IPS-20b (cell line): Measurements from ENCODE around the gene PANX2.

ENCODE experiments used
- H3K27ac ChIP-seq: one replicate; pipeline ENCODE4 v1.5.1; 2013; ENCODE audit warnings: low read length
- H3K27me3 ChIP-seq: 2 replicates; pipeline ENCODE4 v1.6.1; 2013; ENCODE audit warnings: mild to moderate bottlenecking, low read length, inconsistent platforms; ENCODE audit not compliant: insufficient read depth
- H3K36me3 ChIP-seq: 2 replicates; pipeline ENCODE4 v1.6.1; 2013; ENCODE audit warnings: low read depth, mild to moderate bottlenecking, inconsistent platforms, low read length, moderate library complexity; ENCODE audit not compliant: insufficient read depth
- H3K4me1 ChIP-seq: 2 replicates; pipeline ENCODE4 v1.6.1; 2013; ENCODE audit warnings: mild to moderate bottlenecking, control low read depth, inconsistent platforms, low read length, moderate library complexity; ENCODE audit not compliant: insufficient read depth
- H3K4me3 ChIP-seq: 2 replicates; pipeline ENCODE4 v1.5.1; 2013; ENCODE audit warnings: mild to moderate bottlenecking, low read length, inconsistent platforms
- H3K9ac ChIP-seq: 2 replicates; pipeline ENCODE4 v1.6.1; 2013; ENCODE audit warnings: low read depth, mild to moderate bottlenecking, inconsistent platforms, low read length, moderate library complexity
- H3K9me3 ChIP-seq: 2 replicates; pipeline ENCODE4 v1.6.1; 2013; ENCODE audit warnings: mild to moderate bottlenecking, low read depth, low read length, inconsistent platforms; ENCODE audit not compliant: insufficient read depth

PANX2 gene

GRCh38 chr22:50190182-50190940, 19.8 kb downstream of the PANX2 start:
- Histone ChIP-seq H3K36me3 (peaks cover 11% of the 10 kb centered on the region), H3K9me3 (no peaks in the 10 kb centered on the region), H3K4me1 (0 out of 2 replicates have a peak, but pooled peaks cover 3% of the 10 kb centered on the region), H3K27me3 (no peaks in the 10 kb centered on the region), H3K4me3 (peak overlapping the region; percentile 36; the same call in 1 of the 2 replicates), H3K27ac (no peak overlapping the region), H3K9ac (no peak overlapping the region)

GRCh38 chr22:50190941-50191741, 20.6 kb downstream of the PANX2 start:
- Histone ChIP-seq H3K9ac (no peak overlapping the region), H3K4me3 (no peak overlapping the region), H3K36me3 (peaks cover 11% of the 10 kb centered on the region), H3K9me3 (no peaks in the 10 kb centered on the region), H3K4me1 (0 out of 2 replicates have a peak, but pooled peaks cover 3% of the 10 kb centered on the region), H3K27me3 (no peaks in the 10 kb centered on the region), H3K27ac (no peak overlapping the region)

- no peaks in the 10 kb centered on the region for H3K4me1 ChIP-seq
- H3K27ac ChIP-seq = no peak overlapping the region
- no peak overlapping the region for H3K4me3 ChIP-seq
- H3K9me3 ChIP-seq = no peaks in the 10 kb centered on the region
- peaks cover 15% of the 10 kb centered on the region for H3K36me3 ChIP-seq
- no peak overlapping the region for H3K9ac ChIP-seq
- H3K27me3 ChIP-seq = no peaks in the 10 kb centered on the region
Observed at GRCh38 chr22:50192436-50193204, 22.1 kb downstream of the PANX2 start.

DNA sequence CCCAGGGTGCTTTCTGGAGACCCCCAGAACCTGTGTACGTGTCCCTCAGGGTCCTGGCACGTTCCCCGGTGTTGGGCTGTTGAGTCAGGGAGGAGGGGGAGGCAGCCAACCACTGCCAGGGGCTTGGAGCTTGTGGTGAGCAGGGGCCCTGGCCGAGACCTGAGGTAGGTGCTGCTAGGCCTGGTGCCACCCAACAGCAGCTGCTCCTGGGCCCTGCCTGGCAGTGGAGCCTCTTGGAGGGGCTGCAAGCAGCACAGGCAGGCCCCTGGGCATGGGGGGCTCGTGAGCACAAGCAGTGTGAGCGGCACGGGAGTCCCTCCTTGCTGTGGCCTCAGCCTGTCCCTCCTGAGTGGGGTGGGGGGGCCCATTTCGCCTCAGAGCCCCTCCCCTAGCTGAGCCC, 23.1 kb downstream of the PANX2 start:
- Histone ChIP-seq H3K9ac (no peak overlapping the region), H3K9me3 (no peaks in the 10 kb centered on the region), H3K4me3 (no peak overlapping the region), H3K4me1 (no peaks in the 10 kb centered on the region), H3K36me3 (peaks cover 15% of the 10 kb centered on the region), H3K27ac (no peak overlapping the region), H3K27me3 (no peaks in the 10 kb centered on the region)

GRCh38 chr22:50194037-50194805, 23.7 kb downstream of the PANX2 start:
- Histone ChIP-seq H3K27ac (no peak overlapping the region), H3K9ac (no peak overlapping the region), H3K4me1 (no peaks in the 10 kb centered on the region), H3K36me3 (peaks cover 15% of the 10 kb centered on the region), H3K9me3 (no peaks in the 10 kb centered on the region), H3K27me3 (no peaks in the 10 kb centered on the region), H3K4me3 (no peak overlapping the region)

DNA sequence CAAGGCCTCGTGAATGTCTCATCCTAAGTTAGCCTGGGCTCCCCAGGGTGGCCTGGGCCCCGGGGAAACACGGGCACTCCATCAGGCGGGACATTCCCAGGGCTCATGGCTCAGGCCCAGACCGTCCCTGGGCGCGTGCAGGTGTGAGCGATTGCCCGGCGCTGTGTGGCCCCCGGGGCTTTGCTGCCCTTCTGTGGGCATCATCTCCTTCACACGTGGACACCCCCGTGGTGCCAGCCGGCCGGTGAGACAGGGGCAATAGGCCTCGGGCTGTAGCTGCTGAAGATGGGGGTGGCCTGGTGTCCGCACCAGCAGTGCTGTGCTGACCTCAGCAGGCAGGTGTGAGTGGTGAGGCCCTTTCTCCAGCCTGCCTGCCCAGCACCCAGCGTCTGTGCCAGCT, 25.7 kb downstream of the PANX2 start:
- H3K9ac ChIP-seq = no peak overlapping the region
- peaks cover 15% of the 10 kb centered on the region for H3K36me3 ChIP-seq
- H3K4me3 ChIP-seq = no peak overlapping the region

DNA sequence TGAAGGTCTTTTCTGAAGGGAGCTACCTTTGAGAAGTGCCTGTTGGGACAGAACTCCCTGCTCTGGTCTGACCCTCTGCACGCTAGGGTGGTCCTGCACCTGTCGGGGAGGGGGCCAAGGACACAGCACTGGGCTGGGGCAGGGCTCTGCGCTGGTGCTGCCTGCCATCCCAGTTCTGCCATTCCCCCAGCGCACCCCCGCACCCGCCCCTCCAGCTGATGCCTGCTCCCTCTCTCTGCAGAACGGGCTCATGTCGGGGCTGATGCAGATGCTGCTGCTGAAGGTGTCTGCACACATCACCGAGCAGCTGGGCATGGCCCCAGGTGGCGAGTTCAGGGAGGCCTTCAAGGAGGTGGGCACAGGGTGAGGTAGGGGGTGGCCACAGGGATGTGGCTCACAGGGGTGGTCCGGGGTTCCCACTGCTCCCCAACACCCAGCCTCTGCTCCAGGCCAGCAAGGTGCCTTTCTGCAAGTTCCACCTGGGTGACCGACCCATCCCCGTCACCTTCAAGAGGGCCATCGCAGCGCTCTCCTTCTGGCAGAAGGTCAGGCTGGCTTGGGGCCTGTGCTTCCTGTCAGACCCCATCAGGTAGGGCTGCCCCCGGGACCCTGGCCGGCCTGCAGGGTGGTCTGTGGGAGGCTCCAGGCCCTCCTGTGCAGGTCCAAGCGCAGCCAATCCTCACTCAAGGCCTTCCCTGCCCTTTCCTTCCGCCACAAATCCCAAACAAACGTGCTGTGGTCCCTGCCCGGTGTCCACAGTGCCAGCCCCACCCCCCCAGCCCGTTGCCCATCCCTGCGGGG, 26.7 kb downstream of the PANX2 start:
- Histone ChIP-seq H3K9ac (no peak overlapping the region), H3K9me3 (no peaks in the 10 kb centered on the region), H3K27me3 (peaks cover 7% of the 10 kb centered on the region; the same call in 1 of the 2 replicates), H3K27ac (no peak overlapping the region), H3K36me3 (peaks cover 15% of the 10 kb centered on the region), H3K4me3 (no peak overlapping the region), H3K4me1 (no peaks in the 10 kb centered on the region)

More for the DNA sequence above, 25.7 kb downstream of the PANX2 start:
- no peaks in the 10 kb centered on the region for H3K4me1 ChIP-seq
- no peaks in the 10 kb centered on the region for H3K9me3 ChIP-seq
- no peaks in the 10 kb centered on the region for H3K27me3 ChIP-seq
- no peak overlapping the region for H3K27ac ChIP-seq

- Histone ChIP-seq H3K4me3 (no peak overlapping the region), H3K9ac (no peak overlapping the region), H3K4me1 (no peaks in the 10 kb centered on the region), H3K27ac (no peak overlapping the region), H3K9me3 (no peaks in the 10 kb centered on the region), H3K27me3 (peaks cover 7% of the 10 kb centered on the region; the same call in 1 of the 2 replicates), H3K36me3 (peaks cover 18% of the 10 kb centered on the region)
Observed at GRCh38 chr22:50197856-50198623, 27.5 kb downstream of the PANX2 start.

DNA sequence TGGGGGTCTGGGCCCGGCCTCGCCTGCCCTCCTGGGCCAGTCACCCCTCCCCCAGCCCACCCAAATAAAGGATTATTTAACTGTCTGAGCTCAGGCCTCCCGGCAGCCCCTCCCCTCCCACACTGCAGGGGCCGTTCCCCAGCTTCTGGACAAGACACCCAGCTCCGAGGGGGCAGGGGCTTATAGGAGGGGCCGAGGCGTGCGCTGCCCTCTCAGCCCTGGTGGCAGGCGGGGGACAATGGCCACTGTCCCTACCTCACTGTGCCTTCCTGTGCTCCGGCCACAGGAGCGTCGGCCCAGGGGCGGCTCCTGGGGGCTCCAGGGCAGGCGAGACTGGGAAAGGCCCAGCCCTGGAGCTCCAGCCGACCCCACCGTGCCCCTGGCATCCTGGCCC, 28.1 kb downstream of the PANX2 start:
- H3K4me3 ChIP-seq = no peak overlapping the region
- H3K9ac ChIP-seq = no peak overlapping the region
- no peak overlapping the region for H3K27ac ChIP-seq
- no peaks in the 10 kb centered on the region for H3K4me1 ChIP-seq
- no peaks in the 10 kb centered on the region for H3K9me3 ChIP-seq
- peaks cover 24% of the 10 kb centered on the region for H3K36me3 ChIP-seq
- H3K27me3 ChIP-seq = peaks cover 7% of the 10 kb centered on the region; the same call in 1 of the 2 replicates

DNA sequence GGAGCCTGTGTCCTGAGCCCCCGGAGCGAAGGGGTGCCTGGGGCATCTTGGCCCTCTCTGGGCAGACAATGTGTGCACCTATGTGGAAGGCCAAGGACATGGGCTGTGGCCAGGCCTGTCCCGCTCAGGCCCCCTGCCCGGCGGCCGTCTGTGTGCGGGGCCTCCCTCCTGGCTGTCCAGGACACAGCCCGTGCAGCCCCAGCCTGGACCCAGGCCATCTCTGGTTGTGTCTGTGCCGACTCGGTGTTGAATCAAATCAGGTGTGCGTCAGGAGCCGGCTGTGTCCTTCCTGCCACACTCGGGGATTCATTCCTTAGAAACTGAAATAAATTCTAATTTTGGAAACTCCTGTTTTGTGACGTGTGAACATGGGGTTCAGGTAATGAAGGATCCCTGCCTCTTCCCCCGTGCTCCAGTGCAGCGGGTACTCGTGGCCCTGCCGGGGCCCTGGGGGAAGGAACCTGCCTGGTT, 28.8 kb downstream of the PANX2 start:
- Histone ChIP-seq H3K9me3 (no peaks in the 10 kb centered on the region), H3K27ac (no peak overlapping the region), H3K4me3 (peak overlapping the region; percentile 75; the same call in 1 of the 2 replicates), H3K4me1 (no peaks in the 10 kb centered on the region), H3K9ac (no peak overlapping the region; the same call in 1 of the 2 replicates), H3K27me3 (peaks cover 7% of the 10 kb centered on the region; the same call in 1 of the 2 replicates), H3K36me3 (peaks cover 25% of the 10 kb centered on the region)
